ENCODE measurements around the gene GATAD2A.
"Not testable (repeated sequence)": the region's sequence is repeated elsewhere in the genome, so short reads cannot be mapped to it uniquely, and the experiment has no call there.

Gene GATAD2A

DNA sequence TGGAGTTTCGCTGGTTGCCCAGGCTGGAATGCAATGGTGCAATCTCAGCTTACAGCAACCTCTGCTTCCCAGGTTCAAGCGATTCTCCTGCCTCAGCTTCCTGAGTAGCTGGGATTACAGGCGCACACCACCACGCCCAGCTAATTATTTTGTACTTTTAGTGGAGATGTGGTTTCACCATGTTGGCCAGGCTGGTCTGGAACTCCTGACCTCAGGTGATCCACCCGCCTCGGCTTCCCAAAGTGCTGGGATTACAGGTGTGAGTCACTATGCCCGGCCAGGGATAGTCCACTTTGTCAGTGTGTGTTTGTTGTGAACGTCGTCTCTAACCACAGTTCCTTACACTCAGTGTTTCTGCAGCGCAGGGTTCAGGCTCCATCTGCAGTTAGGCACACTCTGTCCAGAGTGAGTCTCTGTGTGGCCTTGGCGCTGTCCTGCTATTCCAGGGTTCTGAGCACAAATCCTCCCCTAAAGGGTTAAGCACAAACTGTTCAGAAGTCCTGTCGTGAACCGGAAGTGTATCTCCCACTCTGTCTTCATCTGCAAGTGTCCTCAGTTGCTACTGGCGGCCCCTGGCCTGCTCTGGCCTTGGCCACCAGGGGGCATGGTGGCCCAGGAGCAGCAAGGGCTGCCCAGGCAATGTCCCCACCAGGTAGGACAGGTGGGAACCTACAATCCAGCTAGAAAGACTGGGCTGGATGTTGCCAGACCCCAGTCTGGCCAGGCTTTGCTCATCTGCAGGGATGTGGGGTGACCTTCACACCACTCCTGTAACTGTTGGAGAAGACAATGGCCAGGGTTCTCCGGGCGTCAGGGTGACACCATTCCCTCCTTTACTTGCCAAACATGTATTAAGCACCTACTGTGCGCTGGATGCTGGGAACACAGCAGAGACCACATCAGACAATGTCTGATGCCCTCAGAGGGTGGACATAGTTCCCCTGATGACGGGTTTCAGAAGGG lies 38.8 kb upstream of the GATAD2A start:
- peak; percentile 66 for DNase-seq (ENCODE audit: low read depth)
- TF ChIP-seq, protein P1, sequence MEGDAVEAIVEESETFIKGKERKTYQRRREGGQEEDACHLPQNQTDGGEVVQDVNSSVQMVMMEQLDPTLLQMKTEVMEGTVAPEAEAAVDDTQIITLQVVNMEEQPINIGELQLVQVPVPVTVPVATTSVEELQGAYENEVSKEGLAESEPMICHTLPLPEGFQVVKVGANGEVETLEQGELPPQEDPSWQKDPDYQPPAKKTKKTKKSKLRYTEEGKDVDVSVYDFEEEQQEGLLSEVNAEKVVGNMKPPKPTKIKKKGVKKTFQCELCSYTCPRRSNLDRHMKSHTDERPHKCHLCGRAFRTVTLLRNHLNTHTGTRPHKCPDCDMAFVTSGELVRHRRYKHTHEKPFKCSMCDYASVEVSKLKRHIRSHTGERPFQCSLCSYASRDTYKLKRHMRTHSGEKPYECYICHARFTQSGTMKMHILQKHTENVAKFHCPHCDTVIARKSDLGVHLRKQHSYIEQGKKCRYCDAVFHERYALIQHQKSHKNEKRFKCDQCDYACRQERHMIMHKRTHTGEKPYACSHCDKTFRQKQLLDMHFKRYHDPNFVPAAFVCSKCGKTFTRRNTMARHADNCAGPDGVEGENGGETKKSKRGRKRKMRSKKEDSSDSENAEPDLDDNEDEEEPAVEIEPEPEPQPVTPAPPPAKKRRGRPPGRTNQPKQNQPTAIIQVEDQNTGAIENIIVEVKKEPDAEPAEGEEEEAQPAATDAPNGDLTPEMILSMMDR (conservative IDR thresholded peaks at IDR 0.05; ENCODE audit: low read length), result peak; percentile 89
- H3K4me3 ChIP-seq (ENCODE audit: low read length), result no peak overlapping the region

DNA sequence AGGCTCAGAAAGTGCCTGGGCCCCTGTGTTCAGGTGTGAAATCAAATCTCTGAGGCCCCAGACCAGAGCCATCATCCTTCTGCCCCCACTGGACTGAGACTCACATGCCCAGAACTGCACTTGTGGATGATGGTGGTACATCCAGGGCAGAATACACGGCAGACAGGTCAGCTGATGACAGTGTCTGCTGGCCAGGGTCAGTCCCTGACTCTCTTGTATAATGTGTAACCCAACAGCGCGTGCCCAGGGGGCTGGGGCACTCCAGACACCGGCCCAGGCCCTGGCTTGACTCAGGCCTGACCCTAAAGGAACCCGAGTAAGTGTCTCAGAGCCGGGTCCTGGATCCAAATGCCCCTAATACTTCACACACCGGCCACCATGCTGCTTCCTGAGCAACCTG lies 37.4 kb upstream of the GATAD2A start:
- DNase-seq (ENCODE audit: low read depth), result no peak
- no peak overlapping the region for H3K4me3 ChIP-seq (ENCODE audit: low read length)
- TF ChIP-seq, protein P1 (conservative IDR thresholded peaks at IDR 0.05; ENCODE audit: low read length), result no peak

DNA sequence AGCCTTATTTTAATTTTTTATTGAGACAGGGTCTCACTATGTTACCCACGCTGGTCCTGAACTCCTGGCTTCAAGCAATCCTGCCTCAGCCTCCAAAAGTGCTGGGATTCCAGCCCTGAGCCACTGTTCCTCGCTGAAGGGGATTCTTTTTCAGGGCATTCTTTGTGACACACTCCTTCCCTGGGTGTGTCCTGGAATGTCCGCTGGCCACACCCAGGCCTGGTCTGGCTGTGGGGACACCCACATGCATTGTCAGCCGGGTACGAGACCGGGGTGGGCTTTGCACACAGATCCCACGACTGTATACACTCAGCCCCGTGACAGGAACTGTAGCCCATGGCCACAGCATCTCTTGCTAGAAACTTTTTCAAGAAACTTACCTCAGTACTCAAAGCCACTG lies 34.4 kb upstream of the GATAD2A start:
- no peak overlapping the region for H3K4me3 ChIP-seq (ENCODE audit: low read length)
- DNase-seq (ENCODE audit: low read depth), result no peak
- TF ChIP-seq, protein P1 (conservative IDR thresholded peaks at IDR 0.05; ENCODE audit: low read length), result no peak

DNA sequence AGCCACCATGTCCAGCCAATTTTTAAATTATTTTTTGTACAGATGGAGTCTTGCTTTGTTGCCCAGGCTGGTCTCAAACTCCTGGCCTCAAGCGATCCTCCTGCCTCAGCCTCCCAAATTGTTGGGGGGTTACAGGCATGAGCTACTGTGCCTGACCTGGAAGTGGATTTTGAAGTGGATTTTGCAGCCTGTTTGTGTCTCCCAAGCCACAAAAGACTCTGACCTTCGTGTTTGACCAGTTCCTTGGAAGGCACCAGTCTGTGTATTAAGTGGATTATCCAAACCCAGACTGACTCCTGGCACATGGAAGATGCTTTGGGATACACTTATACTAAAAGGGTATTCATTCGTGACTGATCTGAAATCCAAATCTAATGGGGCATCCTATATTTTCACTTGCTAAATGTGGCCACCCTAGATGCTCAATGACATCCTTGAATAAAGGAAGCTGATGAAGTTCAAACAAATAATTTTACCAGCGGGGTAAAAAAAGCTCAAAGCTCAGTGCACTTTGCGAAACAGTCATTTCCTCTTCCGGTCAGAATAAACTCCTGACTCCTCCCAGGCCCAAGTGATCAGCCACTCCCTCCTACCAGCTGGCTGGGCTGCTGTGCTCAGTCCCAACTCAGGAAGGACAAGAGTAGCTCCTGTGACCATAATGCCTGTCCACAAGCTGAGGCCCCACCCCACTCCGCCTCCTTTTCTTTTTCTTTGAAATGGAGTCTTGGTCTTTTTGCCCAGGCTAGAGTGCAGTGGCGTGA lies 32.6 kb upstream of the GATAD2A start:
- TF ChIP-seq, protein P1 (conservative IDR thresholded peaks at IDR 0.05; ENCODE audit: low read length), result no peak
- H3K4me3 ChIP-seq (ENCODE audit: low read length), result no peak overlapping the region
- DNase-seq (ENCODE audit: low read depth), result peak; percentile 29

DNA sequence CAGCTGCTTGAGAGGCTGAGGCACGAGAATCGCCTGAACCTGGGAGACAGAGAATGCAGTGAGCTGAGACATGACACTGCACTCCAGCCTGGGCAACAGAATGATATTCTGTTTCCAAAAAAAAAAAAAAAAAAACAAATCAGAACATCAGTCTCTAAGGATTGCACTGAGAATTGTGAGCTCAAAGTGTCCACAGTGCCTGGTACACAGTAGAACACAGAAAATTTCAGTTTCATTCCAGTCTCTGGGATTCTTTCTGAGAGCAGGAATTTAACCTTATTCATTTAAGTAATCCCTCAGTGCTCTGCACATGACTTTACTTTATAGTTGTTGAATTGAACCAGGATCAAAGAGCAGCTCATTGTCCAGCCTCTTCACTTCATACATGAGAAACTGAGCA lies 25.9 kb upstream of the GATAD2A start:
- no peak for DNase-seq (ENCODE audit: low read depth)
- TF ChIP-seq, protein P1 (conservative IDR thresholded peaks at IDR 0.05; ENCODE audit: low read length), result no peak
- H3K4me3 ChIP-seq (ENCODE audit: low read length), result no peak overlapping the region

DNA sequence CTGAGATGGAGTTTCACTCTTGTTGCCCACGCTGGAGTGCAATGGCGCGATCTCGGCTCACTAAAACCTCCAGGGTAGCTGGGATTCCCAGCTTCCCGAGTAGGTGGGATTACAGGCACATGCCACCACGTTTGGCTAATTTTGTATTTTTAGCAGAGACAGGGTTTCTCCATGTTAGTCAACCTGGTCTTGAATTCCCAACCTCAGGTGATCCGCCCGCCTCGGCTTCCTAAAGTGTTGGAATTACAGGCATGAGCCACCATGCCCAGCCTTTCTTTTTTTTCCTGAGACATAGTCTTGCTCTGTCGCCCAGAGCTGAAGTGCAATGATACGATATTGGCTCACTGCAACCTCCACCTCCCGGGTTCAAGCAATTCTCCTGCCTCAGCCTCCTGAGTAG lies 25.2 kb upstream of the GATAD2A start:
- DNase-seq (ENCODE audit: low read depth); H3K4me3 ChIP-seq (ENCODE audit: low read length): not testable (repeated sequence)

DNA sequence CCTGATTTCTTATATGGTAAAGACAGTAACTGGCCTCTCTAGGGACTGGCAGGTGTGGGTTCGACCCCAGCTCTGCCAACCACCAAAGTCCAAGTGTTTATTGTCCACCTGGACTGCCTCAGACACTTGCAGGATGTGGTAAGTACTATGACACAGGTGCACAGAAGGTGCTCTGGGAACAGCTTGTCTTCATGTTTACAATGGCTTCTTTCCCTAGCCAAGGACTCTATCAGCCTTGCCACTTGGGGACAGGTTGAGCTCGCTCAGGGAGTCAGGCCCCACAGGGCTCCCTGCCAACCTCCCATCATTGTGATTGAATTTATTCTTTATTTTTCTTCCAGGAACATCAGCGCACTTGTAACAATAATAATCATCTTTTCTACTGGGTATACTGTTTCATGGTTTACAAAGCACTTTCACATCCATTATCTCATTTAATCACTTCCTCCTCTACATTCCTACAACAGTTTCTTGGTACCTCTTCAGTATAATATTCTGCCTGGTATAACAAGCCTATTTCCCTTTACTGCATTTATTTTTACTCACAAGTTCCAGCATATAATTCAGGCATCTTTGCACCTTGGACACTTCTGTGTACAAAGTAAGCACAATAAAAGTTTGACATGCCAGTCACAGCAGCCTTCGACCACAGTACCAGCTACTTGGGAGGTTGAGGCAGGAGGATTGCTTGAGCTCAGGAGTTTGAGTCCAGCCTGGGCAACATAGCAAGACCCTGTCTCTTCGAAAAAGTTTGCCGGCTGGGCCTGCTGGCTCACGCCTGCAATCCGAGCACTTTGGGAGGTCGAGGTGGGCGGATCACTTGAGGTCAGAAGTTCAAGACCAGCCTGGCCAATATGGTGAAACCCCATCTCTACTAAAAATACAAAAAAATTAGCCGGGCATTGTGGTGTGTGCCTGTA lies 24.2 kb upstream of the GATAD2A start:
- no peak for DNase-seq (ENCODE audit: low read depth)
- no peak overlapping the region for H3K4me3 ChIP-seq (ENCODE audit: low read length)
- TF ChIP-seq, protein P1 (conservative IDR thresholded peaks at IDR 0.05; ENCODE audit: low read length), result no peak

Measured in AG10803 (cell line).